SK-N-SH (cell line): ENCODE data around the gene DENND1A.

Experiments used
- FOSL2 ChIP-seq: IDR thresholded peaks from 2 replicates; pipeline ENCODE4 v1.4.0; 2012; ENCODE audit warnings: low read depth, mild to moderate bottlenecking, moderate library complexity, borderline replicate concordance
- NFIC ChIP-seq: IDR thresholded peaks from 2 replicates; pipeline ENCODE4 v1.4.0; 2012; ENCODE audit warnings: borderline replicate concordance
- POLR2AphosphoS5 ChIP-seq: IDR thresholded peaks from 2 replicates; pipeline ENCODE4 v1.6.1; 2012; ENCODE audit warnings: low read depth, low read length
- RAD21 ChIP-seq: IDR thresholded peaks from 2 replicates; pipeline ENCODE4 v1.6.1; 2012; ENCODE audit warnings: mild to moderate bottlenecking, low read length
- TF ChIP-seq, protein P1 (sequence below): fragments of 200-600 bp; sonication (generic); IDR thresholded peaks from 2 replicates; pipeline ENCODE4 v1.6.1; 2017; ENCODE audit warnings: antibody characterized with exemption, mild to moderate bottlenecking, moderate library complexity
- TF ChIP-seq, protein P2 (sequence below): fragments of 150-350 bp; IDR thresholded peaks from 2 replicates; pipeline ENCODE4 v1.6.1; 2017; ENCODE audit warnings: antibody characterized with exemption, low read length, low read depth, borderline replicate concordance
- TF ChIP-seq, protein P3 (sequence below): IDR thresholded peaks from 2 replicates; pipeline ENCODE4 v1.6.1; 2012; ENCODE audit warnings: mild to moderate bottlenecking, low read depth, low read length, moderate library complexity

DNA sequence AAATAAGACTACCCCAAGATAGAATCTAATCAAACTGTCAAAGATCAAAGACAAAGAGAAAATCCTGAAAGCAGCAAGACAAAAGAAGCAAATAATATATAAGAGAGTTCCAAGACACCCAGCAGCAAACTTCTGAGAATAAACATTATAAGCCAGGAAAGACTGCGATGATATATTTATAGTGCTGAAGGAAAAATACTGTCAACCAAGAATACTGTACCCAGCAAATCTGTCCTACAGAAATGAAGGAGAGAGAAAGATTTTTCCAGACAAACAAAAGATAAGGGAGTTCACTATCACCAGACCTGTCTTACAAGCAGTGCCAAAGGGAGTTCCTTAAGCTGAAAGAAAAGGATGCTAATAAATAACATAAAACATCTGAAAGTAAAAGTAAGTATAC lies 227.4 kb downstream of the DENND1A start:
- no peak for TF ChIP-seq POLR2AphosphoS5
- TF ChIP-seq, protein P1, sequence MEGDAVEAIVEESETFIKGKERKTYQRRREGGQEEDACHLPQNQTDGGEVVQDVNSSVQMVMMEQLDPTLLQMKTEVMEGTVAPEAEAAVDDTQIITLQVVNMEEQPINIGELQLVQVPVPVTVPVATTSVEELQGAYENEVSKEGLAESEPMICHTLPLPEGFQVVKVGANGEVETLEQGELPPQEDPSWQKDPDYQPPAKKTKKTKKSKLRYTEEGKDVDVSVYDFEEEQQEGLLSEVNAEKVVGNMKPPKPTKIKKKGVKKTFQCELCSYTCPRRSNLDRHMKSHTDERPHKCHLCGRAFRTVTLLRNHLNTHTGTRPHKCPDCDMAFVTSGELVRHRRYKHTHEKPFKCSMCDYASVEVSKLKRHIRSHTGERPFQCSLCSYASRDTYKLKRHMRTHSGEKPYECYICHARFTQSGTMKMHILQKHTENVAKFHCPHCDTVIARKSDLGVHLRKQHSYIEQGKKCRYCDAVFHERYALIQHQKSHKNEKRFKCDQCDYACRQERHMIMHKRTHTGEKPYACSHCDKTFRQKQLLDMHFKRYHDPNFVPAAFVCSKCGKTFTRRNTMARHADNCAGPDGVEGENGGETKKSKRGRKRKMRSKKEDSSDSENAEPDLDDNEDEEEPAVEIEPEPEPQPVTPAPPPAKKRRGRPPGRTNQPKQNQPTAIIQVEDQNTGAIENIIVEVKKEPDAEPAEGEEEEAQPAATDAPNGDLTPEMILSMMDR, result no peak
- no peak for TF ChIP-seq FOSL2
- no peak for TF ChIP-seq RAD21
- TF ChIP-seq, protein P2, sequence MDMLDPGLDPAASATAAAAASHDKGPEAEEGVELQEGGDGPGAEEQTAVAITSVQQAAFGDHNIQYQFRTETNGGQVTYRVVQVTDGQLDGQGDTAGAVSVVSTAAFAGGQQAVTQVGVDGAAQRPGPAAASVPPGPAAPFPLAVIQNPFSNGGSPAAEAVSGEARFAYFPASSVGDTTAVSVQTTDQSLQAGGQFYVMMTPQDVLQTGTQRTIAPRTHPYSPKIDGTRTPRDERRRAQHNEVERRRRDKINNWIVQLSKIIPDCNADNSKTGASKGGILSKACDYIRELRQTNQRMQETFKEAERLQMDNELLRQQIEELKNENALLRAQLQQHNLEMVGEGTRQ, result no peak
- TF ChIP-seq, protein P3, sequence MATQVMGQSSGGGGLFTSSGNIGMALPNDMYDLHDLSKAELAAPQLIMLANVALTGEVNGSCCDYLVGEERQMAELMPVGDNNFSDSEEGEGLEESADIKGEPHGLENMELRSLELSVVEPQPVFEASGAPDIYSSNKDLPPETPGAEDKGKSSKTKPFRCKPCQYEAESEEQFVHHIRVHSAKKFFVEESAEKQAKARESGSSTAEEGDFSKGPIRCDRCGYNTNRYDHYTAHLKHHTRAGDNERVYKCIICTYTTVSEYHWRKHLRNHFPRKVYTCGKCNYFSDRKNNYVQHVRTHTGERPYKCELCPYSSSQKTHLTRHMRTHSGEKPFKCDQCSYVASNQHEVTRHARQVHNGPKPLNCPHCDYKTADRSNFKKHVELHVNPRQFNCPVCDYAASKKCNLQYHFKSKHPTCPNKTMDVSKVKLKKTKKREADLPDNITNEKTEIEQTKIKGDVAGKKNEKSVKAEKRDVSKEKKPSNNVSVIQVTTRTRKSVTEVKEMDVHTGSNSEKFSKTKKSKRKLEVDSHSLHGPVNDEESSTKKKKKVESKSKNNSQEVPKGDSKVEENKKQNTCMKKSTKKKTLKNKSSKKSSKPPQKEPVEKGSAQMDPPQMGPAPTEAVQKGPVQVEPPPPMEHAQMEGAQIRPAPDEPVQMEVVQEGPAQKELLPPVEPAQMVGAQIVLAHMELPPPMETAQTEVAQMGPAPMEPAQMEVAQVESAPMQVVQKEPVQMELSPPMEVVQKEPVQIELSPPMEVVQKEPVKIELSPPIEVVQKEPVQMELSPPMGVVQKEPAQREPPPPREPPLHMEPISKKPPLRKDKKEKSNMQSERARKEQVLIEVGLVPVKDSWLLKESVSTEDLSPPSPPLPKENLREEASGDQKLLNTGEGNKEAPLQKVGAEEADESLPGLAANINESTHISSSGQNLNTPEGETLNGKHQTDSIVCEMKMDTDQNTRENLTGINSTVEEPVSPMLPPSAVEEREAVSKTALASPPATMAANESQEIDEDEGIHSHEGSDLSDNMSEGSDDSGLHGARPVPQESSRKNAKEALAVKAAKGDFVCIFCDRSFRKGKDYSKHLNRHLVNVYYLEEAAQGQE, result no peak
- TF ChIP-seq NFIC, result no peak
